ENCODE results near the gene OR10G6. TPM values are rescaled to one million over a fixed set of nuclear protein-coding genes. Genes with fewer than 3 reads are reported as not detected.
"Not testable (repeated sequence)": the region's sequence is repeated elsewhere in the genome, so short reads cannot be mapped to it uniquely, and the experiment has no call there.

OR10G6 gene, protein sequence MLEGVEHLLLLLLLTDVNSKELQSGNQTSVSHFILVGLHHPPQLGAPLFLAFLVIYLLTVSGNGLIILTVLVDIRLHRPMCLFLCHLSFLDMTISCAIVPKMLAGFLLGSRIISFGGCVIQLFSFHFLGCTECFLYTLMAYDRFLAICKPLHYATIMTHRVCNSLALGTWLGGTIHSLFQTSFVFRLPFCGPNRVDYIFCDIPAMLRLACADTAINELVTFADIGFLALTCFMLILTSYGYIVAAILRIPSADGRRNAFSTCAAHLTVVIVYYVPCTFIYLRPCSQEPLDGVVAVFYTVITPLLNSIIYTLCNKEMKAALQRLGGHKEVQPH
- not detected in 2 replicates for total RNA-seq (2014; rRNA removed; shearing (Covaris generic))

DNA sequence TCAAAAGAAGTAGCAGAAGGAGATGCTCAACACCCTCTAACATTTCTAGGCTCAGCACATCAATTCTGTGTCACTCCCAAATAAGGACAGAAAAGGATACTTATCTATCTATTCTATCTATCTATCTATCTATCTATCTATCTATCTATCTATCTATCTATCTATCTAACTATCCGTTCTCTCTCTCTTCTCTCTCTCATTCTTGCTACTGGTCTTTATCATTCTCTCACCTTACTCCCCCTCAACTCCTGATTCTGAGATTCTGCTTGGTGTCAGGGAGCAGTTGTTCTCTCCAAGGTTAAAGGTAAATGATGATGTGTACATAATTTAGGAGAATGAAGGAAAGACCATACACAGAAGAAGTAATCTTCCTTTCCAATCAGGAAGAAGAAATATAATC is at the start of gene OR10G6:
Gene OR10G6 (minus strand): TSS at position 43 of the 400 bp plus-strand sequence. CDS start 0 bp downstream, at position 43.
- Histone ChIP-seq H3K36me3 (replicated peaks; ENCODE audit: control insufficient read depth, insufficient read depth, low read length) (no peaks in the 10 kb centered on the region), H3K4me3 (ENCODE audit: insufficient read depth, low read depth, low read length) (no peak within 1 kb of the TSS), H3K27me3 (ENCODE audit: control insufficient read depth, insufficient read depth, low read length) (no peaks in the 10 kb centered on the region)
- DNase-seq: no peak

DNA sequence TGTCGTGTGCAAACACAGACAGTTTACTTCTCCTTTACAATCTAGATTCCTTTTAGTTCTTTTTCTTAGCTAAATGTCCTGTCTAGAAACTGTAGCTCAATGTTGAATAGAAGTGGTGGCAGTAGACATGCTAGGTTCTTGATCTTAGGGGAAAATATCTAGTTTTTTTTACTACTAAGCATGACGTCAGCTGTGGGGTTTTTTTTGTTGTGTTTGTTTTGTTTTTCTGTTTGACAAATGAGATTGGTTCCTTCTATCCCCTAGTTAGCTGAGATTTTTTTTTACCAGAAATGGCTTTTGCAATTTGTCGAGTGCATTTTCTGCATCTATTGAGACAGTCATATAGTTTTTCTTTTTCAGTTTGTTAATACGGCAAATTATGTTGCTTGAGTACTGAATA is 48.5 kb upstream of the OR10G6 start:
- H3K27me3 ChIP-seq (ENCODE audit: control insufficient read depth, insufficient read depth, low read length): no peaks in the 10 kb centered on the region
- no peak for DNase-seq
- no peaks in the 10 kb centered on the region for H3K36me3 ChIP-seq (replicated peaks; ENCODE audit: control insufficient read depth, insufficient read depth, low read length)
- H3K4me3 ChIP-seq (ENCODE audit: insufficient read depth, low read depth, low read length): no peak overlapping the region

DNA sequence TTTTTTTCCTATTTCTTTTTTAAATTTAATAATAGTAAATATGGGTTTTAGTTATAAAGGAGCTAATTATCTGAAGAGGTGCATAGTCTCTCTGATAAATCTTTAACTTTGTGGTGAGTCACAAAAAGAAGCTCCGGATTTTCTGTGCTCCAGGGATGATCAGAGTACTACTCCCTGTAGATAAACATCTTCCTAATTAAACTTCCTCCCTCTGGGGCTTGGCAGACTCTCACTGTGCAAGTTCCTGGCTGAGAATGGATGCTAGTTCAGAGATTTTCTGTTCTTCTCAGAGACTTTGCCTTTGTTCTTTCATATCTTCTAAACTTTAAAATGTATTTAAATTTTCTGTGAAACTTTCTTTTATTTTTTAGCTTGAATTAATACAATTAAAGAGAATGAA is 46.3 kb upstream of the OR10G6 start, which contains the start of gene OR10G7:
Gene OR10G7 (minus strand): TSS at position 72 of the 400 bp plus-strand sequence. CDS start 2,324 bp downstream, outside the sequence.
- H3K4me3 ChIP-seq (ENCODE audit: insufficient read depth, low read depth, low read length): no peak within 1 kb of the TSS
- DNase-seq: no peak
- no peaks in the 10 kb centered on the region for H3K27me3 ChIP-seq (ENCODE audit: control insufficient read depth, insufficient read depth, low read length)

GRCh38 chr11:124039557-124039956 is 44.6 kb upstream of the OR10G6 start:
- no peaks in the 10 kb centered on the region for H3K27me3 ChIP-seq (ENCODE audit: control insufficient read depth, insufficient read depth, low read length)
- no peak for DNase-seq
- no peak overlapping the region for H3K4me3 ChIP-seq (ENCODE audit: insufficient read depth, low read depth, low read length)
- no peaks in the 10 kb centered on the region for H3K36me3 ChIP-seq (replicated peaks; ENCODE audit: control insufficient read depth, insufficient read depth, low read length)

More for the DNA sequence above, 46.3 kb upstream of the OR10G6 start, which contains the start of gene OR10G7:
- H3K36me3 ChIP-seq (replicated peaks; ENCODE audit: control insufficient read depth, insufficient read depth, low read length): no peaks in the 10 kb centered on the region

DNA sequence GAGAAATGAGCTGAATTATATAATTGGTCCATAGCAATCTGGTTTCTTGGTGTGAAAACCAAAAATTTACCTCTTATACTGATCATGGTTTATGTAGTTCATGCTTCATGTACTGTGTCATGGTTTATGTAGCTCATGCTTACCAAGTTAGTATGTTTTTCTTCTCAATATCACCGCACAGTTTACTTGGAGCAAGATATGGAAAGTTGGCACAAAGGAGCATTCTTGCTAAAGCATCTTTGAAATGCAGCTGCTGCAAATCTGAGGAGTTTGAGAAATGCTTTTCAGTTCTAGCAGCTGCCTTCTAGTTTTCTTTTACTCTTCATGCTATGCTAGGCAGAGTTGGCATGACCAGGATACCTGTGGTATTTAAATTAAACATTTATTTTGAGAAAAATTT is 41.7 kb upstream of the OR10G6 start:
- Histone ChIP-seq H3K36me3 (replicated peaks; ENCODE audit: control insufficient read depth, insufficient read depth, low read length) (no peaks in the 10 kb centered on the region), H3K4me3 (ENCODE audit: insufficient read depth, low read depth, low read length) (no peak overlapping the region), H3K27me3 (ENCODE audit: control insufficient read depth, insufficient read depth, low read length) (no peaks in the 10 kb centered on the region)
- DNase-seq: no peak

DNA sequence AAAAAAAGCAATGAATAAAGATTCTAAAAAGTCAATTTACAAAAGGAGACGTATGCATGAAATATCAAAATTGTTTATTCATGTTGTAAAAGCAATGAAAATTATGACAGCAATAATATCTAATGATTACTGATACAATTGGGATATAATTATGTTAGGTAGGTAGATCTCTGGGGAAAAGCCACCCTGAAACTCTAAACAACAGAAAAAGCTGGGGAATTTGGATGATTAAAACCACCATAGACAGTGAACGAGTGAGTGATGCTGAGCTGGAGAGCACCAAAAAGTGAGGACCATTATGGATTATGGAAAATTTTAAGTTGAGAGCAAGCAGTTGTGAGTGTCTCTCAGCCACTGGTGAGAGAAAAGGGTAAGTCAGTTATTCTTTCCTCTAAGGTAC is 31.5 kb upstream of the OR10G6 start, which contains the start of gene OR10G8:
Gene OR10G8 (plus strand): TSS at position 301 of the 400 bp plus-strand sequence. CDS start 2,825 bp downstream, outside the sequence.
- Histone ChIP-seq H3K27me3 (ENCODE audit: control insufficient read depth, insufficient read depth, low read length) (no peaks in the 10 kb centered on the region), H3K36me3 (replicated peaks; ENCODE audit: control insufficient read depth, insufficient read depth, low read length) (no peaks in the 10 kb centered on the region)

GRCh38 chr11:124015837-124016236 is 20.9 kb upstream of the OR10G6 start:
- not testable (repeated sequence) for H3K36me3 ChIP-seq (replicated peaks; ENCODE audit: control insufficient read depth, insufficient read depth, low read length); H3K4me3 ChIP-seq (ENCODE audit: insufficient read depth, low read depth, low read length); H3K27me3 ChIP-seq (ENCODE audit: control insufficient read depth, insufficient read depth, low read length); DNase-seq

More for the DNA sequence above, 31.5 kb upstream of the OR10G6 start, which contains the start of gene OR10G8:
- H3K4me3 ChIP-seq (ENCODE audit: insufficient read depth, low read depth, low read length): no peak within 1 kb of the TSS
- DNase-seq: no peak

- H3K4me3 ChIP-seq (ENCODE audit: insufficient read depth, low read depth, low read length): no peak within 1 kb of the TSS
- no peaks in the 10 kb centered on the region for H3K36me3 ChIP-seq (replicated peaks; ENCODE audit: control insufficient read depth, insufficient read depth, low read length)
- H3K27me3 ChIP-seq (ENCODE audit: control insufficient read depth, insufficient read depth, low read length): no peaks in the 10 kb centered on the region
- DNase-seq: no peak
These were observed 17.7 kb upstream of the OR10G6 start, which contains the start of gene OR10G4 for GRCh38 chr11:124012697-124013096. Gene OR10G4 (plus strand): TSS chr11:124012997. CDS start chr11:124015575, 2,578 bp downstream.

GRCh38 chr11:123979311-123979710 is 15.7 kb downstream of the OR10G6 start:
- Histone ChIP-seq H3K36me3 (replicated peaks; ENCODE audit: control insufficient read depth, insufficient read depth, low read length) (no peaks in the 10 kb centered on the region), H3K27me3 (ENCODE audit: control insufficient read depth, insufficient read depth, low read length) (no peaks in the 10 kb centered on the region), H3K4me3 (ENCODE audit: insufficient read depth, low read depth, low read length) (no peak overlapping the region)
- DNase-seq: no peak

DNA sequence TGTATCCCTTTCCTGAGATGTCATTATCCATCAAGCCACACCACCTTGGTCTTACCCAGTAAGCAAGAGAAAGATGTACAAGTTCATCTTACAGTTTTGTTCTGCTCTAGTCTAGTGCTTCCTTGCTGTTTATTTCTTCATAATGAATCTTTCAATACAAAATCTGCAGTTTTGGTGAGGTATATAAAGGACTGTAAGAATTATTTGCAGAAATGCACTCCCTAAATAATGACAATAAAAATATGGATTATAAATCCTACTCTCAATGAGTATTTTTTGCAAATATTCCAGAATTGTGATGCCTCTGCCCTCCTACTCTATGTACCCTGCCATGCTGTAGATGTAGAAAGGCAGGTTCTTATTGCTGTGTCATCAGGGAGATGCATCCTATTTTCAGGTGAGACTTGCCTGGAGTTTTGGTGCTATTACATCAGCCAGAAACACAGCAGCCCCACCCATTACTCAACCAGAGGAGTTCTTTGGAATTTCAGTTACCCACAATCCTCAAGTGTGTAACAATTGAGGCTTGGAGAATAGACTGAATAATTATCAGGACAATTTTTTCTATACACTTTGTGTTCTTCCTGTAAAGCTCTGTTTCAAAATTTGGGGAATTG is 17.1 kb downstream of the OR10G6 start, which contains the start of gene OR10S1:
Gene OR10S1 (minus strand): TSS at position 51 of the 617 bp plus-strand sequence. CDS start 117 bp downstream, outside the sequence.
- Histone ChIP-seq H3K36me3 (replicated peaks; ENCODE audit: control insufficient read depth, insufficient read depth, low read length) (no peaks in the 10 kb centered on the region), H3K4me3 (ENCODE audit: insufficient read depth, low read depth, low read length) (no peak within 1 kb of the TSS), H3K27me3 (ENCODE audit: control insufficient read depth, insufficient read depth, low read length) (no peaks in the 10 kb centered on the region)
- no peak for DNase-seq

- no peak for DNase-seq
- no peaks in the 10 kb centered on the region for H3K36me3 ChIP-seq (replicated peaks; ENCODE audit: control insufficient read depth, insufficient read depth, low read length)
- H3K27me3 ChIP-seq (ENCODE audit: control insufficient read depth, insufficient read depth, low read length): no peaks in the 10 kb centered on the region
- no peak overlapping the region for H3K4me3 ChIP-seq (ENCODE audit: insufficient read depth, low read depth, low read length)
These were observed 18.0 kb downstream of the OR10G6 start for GRCh38 chr11:123976770-123977560.

DNA sequence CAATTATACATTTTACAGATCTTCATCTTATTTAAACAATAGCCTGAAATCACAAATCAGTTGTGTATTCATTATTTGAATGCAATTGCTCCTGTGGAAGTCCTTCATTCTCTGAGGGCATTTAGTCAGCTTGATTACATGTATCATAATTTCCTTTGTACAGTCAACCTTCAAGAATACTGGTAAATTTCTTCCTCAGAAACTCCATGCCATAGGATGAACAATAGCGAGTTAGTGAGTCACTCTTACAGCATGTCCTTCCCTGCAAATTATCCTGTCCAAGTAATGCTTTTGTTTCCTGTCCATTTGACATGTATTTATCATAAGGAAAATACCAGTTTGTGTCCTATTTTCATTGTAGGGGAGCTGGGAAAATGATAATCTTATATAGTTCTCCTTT is 21.1 kb downstream of the OR10G6 start:
- Histone ChIP-seq H3K36me3 (replicated peaks; ENCODE audit: control insufficient read depth, insufficient read depth, low read length) (no peaks in the 10 kb centered on the region), H3K27me3 (ENCODE audit: control insufficient read depth, insufficient read depth, low read length) (no peaks in the 10 kb centered on the region), H3K4me3 (ENCODE audit: insufficient read depth, low read depth, low read length) (no peak overlapping the region)
- DNase-seq: no peak

DNA sequence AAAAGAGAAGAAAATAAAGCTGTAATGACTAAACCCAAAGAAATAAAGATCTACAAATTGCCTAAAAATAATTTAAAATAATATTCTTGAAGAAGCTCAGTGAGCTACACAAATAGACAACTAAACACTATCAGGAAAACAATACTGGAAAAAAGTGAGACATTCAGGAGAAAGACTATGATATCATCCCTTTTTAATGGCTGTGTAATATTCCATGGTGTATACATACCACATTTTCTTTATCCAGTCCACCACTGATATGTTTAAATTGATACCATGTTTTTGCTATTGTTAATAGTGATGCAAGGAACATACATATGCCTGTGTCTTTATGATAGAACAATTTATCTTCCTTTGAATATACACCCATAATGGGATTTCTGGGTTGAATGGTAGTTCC is 38.2 kb downstream of the OR10G6 start:
- Histone ChIP-seq H3K36me3 (replicated peaks; ENCODE audit: control insufficient read depth, insufficient read depth, low read length) (no peaks in the 10 kb centered on the region), H3K4me3 (ENCODE audit: insufficient read depth, low read depth, low read length) (no peak overlapping the region), H3K27me3 (ENCODE audit: control insufficient read depth, insufficient read depth, low read length) (no peaks in the 10 kb centered on the region)
- no peak for DNase-seq

DNA sequence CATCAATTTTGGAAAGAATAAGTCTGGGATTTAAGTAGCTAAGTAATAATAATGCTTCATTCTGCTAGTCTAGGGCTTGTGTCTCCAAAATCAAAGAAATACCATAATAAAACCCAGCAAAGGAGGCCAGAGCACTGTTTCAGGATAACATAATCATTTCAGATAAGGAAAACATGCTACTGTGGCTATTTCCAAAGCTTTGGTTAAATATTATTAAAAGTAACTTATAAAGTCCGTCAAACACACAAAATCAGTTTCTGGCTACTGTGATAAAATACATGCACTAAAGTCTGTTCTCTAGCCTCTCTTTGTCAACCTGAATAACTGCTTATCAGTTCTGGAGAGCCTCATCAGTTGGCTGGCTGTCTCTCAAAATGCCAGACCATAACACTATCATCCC is 49.8 kb downstream of the OR10G6 start:
- Histone ChIP-seq H3K4me3 (ENCODE audit: insufficient read depth, low read depth, low read length) (no peak overlapping the region), H3K27me3 (ENCODE audit: control insufficient read depth, insufficient read depth, low read length) (no peaks in the 10 kb centered on the region), H3K36me3 (replicated peaks; ENCODE audit: control insufficient read depth, insufficient read depth, low read length) (no peaks in the 10 kb centered on the region)
- no peak for DNase-seq

Data from H7 (cell line).